ENCODE measurements around the gene CUX1.
A peak's percentile ranks its signal among the peaks of the same experiment; 100 is the strongest.
"Not testable (repeated sequence)": the region's sequence is repeated elsewhere in the genome, so short reads cannot be mapped to it uniquely, and the experiment has no call there.

Gene CUX1

GRCh38 chr7:102128303-102128702 is 310.9 kb downstream of the CUX1 start:
- DNase-seq (ENCODE audit: low read depth, low spot score), result no peak

- DNase-seq (ENCODE audit: low read depth, low spot score), result no peak
Measured at GRCh38 chr7:102129636-102130370, 312.4 kb downstream of the CUX1 start.

GRCh38 chr7:102132209-102132752 is 314.9 kb downstream of the CUX1 start:
- DNase-seq (ENCODE audit: low read depth, low spot score), result no peak

- no peak for DNase-seq (ENCODE audit: low read depth, low spot score)
Measured at GRCh38 chr7:102138676-102139075, 321.2 kb downstream of the CUX1 start.

- DNase-seq (ENCODE audit: low read depth, low spot score), result no peak
Measured at GRCh38 chr7:102140952-102141370, 323.5 kb downstream of the CUX1 start.

GRCh38 chr7:102142433-102142832 is 325.0 kb downstream of the CUX1 start:
- DNase-seq (ENCODE audit: low read depth, low spot score), result not testable (repeated sequence)

GRCh38 chr7:102146122-102146521 is 328.7 kb downstream of the CUX1 start:
- DNase-seq (ENCODE audit: low read depth, low spot score), result no peak

- no peak for DNase-seq (ENCODE audit: low read depth, low spot score)
Measured at GRCh38 chr7:102147008-102147407, 329.6 kb downstream of the CUX1 start.

- no peak for DNase-seq (ENCODE audit: low read depth, low spot score)
Measured at GRCh38 chr7:102148799-102149198, 331.4 kb downstream of the CUX1 start.

GRCh38 chr7:102149416-102149815 is 332.0 kb downstream of the CUX1 start:
- no peak for DNase-seq (ENCODE audit: low read depth, low spot score)

- no peak for DNase-seq (ENCODE audit: low read depth, low spot score)
Measured at GRCh38 chr7:102150266-102150665, 332.8 kb downstream of the CUX1 start.

- DNase-seq (ENCODE audit: low read depth, low spot score), result no peak
Measured at GRCh38 chr7:102152672-102153598, 335.5 kb downstream of the CUX1 start.

- no peak for DNase-seq (ENCODE audit: low read depth, low spot score)
Measured at GRCh38 chr7:102153599-102153946, 336.1 kb downstream of the CUX1 start.

GRCh38 chr7:102154425-102154824 is 337.0 kb downstream of the CUX1 start:
- DNase-seq (ENCODE audit: low read depth, low spot score), result no peak

- DNase-seq (ENCODE audit: low read depth, low spot score), result no peak
Measured at GRCh38 chr7:102155821-102156441, 338.5 kb downstream of the CUX1 start.

GRCh38 chr7:102156867-102157266 is 339.4 kb downstream of the CUX1 start:
- no peak for DNase-seq (ENCODE audit: low read depth, low spot score)

- no peak for DNase-seq (ENCODE audit: low read depth, low spot score)
Measured at GRCh38 chr7:102165136-102165535, 347.7 kb downstream of the CUX1 start.

- DNase-seq (ENCODE audit: low read depth, low spot score), result no peak
Measured at GRCh38 chr7:102167254-102167653, 349.8 kb downstream of the CUX1 start.

GRCh38 chr7:102169651-102170392 is 352.4 kb downstream of the CUX1 start:
- DNase-seq (ENCODE audit: low read depth, low spot score), result peak; percentile 13

- DNase-seq (ENCODE audit: low read depth, low spot score), result peak; percentile 21
Measured at GRCh38 chr7:102170393-102170970, 353.1 kb downstream of the CUX1 start.

GRCh38 chr7:102173669-102174068 is 356.2 kb downstream of the CUX1 start:
- DNase-seq (ENCODE audit: low read depth, low spot score), result no peak

All from smooth muscle cell of the brain vasculature (primary cell).